HEK293 (cell line): ENCODE data around the gene CCDC81.

ENCODE experiments used
- HOXC10 ChIP-seq: sonication (generic); formaldehyde crosslinking; IDR thresholded peaks from 2 replicates; pipeline ENCODE4 v1.8.1; 2023; ENCODE audit warnings: mild to moderate bottlenecking, missing genetic modification reagents
- ZNF175 ChIP-seq: fragments of 450-650 bp; formaldehyde crosslinking; IDR thresholded peaks from 2 replicates; pipeline ENCODE4 v1.5.1; 2016; ENCODE audit warnings: missing biosample characterization, missing genetic modification characterization
- ZNF202 ChIP-seq: fragments of 450-650 bp; formaldehyde crosslinking; IDR thresholded peaks from 2 replicates; pipeline ENCODE4 v1.5.1; 2016; ENCODE audit warnings: missing biosample characterization, missing genetic modification characterization, borderline replicate concordance
- ZNF37A ChIP-seq: fragments of 450-650 bp; IDR thresholded peaks from 2 replicates; pipeline ENCODE4 v1.5.1; 2018; ENCODE audit warnings: missing biosample characterization, missing genetic modification characterization
- ZNF549 ChIP-seq: fragments of 450-650 bp; IDR thresholded peaks from 2 replicates; pipeline ENCODE4 v1.5.1; 2018; ENCODE audit warnings: missing biosample characterization, missing genetic modification characterization, mild to moderate bottlenecking, inconsistent platforms, moderate library complexity
- TF ChIP-seq, protein P1 (sequence below): fragments of 450-650 bp; formaldehyde crosslinking; IDR thresholded peaks from 2 replicates; pipeline ENCODE4 v1.5.1; 2016; ENCODE audit warnings: missing biosample characterization, missing genetic modification characterization
- TF ChIP-seq, protein P2 (sequence below): fragments of 450-650 bp; formaldehyde crosslinking; IDR thresholded peaks from 2 replicates; pipeline ENCODE4 v1.5.0; 2017; ENCODE audit warnings: missing biosample characterization, missing genetic modification characterization, borderline replicate concordance
- TF ChIP-seq, protein P3 (sequence below): fragments of 450-650 bp; formaldehyde crosslinking; IDR thresholded peaks from 2 replicates; pipeline ENCODE4 v1.5.1; 2016; ENCODE audit warnings: missing biosample characterization, missing genetic modification characterization
- TF ChIP-seq, protein P4 (sequence below): fragments of 450-650 bp; formaldehyde crosslinking; IDR thresholded peaks from 2 replicates; pipeline ENCODE4 v1.5.1; 2016; ENCODE audit warnings: missing biosample characterization, missing genetic modification characterization, borderline replicate concordance
- TF ChIP-seq, protein P5 (sequence below): sonication (generic); formaldehyde crosslinking; IDR thresholded peaks from 2 replicates; pipeline ENCODE4 v1.8.1; 2022; ENCODE audit warnings: mild to moderate bottlenecking, moderate library complexity, missing genetic modification reagents

DNA sequence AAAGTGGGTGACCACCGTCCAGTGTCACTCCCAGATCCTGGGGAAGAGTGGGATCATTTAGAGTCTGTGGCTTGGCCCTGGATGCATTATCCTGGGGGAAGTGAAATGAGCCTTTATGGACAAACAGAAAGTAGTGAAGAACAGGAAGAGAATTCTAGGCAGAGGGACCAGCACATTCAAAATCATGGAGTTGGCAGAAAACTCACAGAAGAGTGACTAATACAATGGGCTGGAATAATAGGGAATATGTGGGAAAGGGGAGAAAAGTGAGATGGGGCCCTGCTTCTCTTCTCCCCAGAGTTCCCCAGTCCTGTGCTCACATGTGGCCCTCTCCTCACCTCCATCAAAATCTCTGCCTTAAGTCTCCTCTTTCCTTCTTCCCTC is 84.3 kb downstream of the CCDC81 start:
- TF ChIP-seq HOXC10 (CRISPR knock-in tag): no peak
- TF ChIP-seq ZNF37A (tag by site-specific recombination): no peak
- TF ChIP-seq, protein P1, sequence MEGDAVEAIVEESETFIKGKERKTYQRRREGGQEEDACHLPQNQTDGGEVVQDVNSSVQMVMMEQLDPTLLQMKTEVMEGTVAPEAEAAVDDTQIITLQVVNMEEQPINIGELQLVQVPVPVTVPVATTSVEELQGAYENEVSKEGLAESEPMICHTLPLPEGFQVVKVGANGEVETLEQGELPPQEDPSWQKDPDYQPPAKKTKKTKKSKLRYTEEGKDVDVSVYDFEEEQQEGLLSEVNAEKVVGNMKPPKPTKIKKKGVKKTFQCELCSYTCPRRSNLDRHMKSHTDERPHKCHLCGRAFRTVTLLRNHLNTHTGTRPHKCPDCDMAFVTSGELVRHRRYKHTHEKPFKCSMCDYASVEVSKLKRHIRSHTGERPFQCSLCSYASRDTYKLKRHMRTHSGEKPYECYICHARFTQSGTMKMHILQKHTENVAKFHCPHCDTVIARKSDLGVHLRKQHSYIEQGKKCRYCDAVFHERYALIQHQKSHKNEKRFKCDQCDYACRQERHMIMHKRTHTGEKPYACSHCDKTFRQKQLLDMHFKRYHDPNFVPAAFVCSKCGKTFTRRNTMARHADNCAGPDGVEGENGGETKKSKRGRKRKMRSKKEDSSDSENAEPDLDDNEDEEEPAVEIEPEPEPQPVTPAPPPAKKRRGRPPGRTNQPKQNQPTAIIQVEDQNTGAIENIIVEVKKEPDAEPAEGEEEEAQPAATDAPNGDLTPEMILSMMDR (tag by site-specific recombination): no peak
- TF ChIP-seq ZNF549 (tag by site-specific recombination): no peak
- TF ChIP-seq, protein P2, sequence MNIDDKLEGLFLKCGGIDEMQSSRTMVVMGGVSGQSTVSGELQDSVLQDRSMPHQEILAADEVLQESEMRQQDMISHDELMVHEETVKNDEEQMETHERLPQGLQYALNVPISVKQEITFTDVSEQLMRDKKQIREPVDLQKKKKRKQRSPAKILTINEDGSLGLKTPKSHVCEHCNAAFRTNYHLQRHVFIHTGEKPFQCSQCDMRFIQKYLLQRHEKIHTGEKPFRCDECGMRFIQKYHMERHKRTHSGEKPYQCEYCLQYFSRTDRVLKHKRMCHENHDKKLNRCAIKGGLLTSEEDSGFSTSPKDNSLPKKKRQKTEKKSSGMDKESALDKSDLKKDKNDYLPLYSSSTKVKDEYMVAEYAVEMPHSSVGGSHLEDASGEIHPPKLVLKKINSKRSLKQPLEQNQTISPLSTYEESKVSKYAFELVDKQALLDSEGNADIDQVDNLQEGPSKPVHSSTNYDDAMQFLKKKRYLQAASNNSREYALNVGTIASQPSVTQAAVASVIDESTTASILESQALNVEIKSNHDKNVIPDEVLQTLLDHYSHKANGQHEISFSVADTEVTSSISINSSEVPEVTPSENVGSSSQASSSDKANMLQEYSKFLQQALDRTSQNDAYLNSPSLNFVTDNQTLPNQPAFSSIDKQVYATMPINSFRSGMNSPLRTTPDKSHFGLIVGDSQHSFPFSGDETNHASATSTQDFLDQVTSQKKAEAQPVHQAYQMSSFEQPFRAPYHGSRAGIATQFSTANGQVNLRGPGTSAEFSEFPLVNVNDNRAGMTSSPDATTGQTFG (tag by site-specific recombination): no peak
- TF ChIP-seq, protein P3, sequence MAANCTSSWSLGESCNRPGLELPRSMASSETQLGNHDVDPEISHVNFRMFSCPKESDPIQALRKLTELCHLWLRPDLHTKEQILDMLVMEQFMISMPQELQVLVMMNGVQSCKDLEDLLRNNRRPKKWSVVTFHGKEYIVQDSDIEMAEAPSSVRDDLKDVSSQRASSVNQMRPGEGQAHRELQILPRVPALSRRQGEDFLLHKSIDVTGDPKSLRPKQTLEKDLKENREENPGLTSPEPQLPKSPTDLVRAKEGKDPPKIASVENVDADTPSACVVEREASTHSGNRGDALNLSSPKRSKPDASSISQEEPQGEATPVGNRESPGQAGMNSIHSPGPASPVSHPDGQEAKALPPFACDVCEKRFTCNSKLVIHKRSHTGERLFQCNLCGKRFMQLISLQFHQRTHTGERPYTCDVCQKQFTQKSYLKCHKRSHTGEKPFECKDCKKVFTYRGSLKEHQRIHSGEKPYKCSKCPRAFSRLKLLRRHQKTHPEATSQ (tag by site-specific recombination): no peak
- TF ChIP-seq, protein P4, sequence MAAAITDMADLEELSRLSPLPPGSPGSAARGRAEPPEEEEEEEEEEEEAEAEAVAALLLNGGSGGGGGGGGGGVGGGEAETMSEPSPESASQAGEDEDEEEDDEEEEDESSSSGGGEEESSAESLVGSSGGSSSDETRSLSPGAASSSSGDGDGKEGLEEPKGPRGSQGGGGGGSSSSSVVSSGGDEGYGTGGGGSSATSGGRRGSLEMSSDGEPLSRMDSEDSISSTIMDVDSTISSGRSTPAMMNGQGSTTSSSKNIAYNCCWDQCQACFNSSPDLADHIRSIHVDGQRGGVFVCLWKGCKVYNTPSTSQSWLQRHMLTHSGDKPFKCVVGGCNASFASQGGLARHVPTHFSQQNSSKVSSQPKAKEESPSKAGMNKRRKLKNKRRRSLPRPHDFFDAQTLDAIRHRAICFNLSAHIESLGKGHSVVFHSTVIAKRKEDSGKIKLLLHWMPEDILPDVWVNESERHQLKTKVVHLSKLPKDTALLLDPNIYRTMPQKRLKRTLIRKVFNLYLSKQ (tag by site-specific recombination): no peak
- no peak for TF ChIP-seq ZNF175 (tag by site-specific recombination)
- TF ChIP-seq ZNF202 (tag by site-specific recombination): no peak
- TF ChIP-seq, protein P5, sequence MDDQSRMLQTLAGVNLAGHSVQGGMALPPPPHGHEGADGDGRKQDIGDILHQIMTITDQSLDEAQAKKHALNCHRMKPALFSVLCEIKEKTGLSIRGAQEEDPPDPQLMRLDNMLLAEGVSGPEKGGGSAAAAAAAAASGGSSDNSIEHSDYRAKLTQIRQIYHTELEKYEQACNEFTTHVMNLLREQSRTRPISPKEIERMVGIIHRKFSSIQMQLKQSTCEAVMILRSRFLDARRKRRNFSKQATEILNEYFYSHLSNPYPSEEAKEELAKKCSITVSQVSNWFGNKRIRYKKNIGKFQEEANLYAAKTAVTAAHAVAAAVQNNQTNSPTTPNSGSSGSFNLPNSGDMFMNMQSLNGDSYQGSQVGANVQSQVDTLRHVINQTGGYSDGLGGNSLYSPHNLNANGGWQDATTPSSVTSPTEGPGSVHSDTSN (CRISPR knock-in tag): no peak
